WTC11 (cell line): ENCODE results near the gene BRCA1. TPM values are rescaled to one million over a fixed set of nuclear protein-coding genes. Genes with fewer than 3 reads are reported as not detected.
A peak's percentile ranks its signal among the peaks of the same experiment; 100 is the strongest.

Source experiments
- ATAC-seq: fragments of 200-7000 bp; cut with Tn5 transposase; 2 replicates; pipeline ENCODE4 v1.10.0; 2021; ENCODE audit warnings: mild to moderate bottlenecking, moderate library complexity
- CTCF ChIA-PET: fragments of 300-600 bp; sonication (Branson Sonifier 250); formaldehyde crosslinking; loops from one replicate; lab custom pipeline; 2021; ENCODE audit warnings: antibody characterized with exemption; lab: Charles Lee
- POLR2A ChIA-PET: fragments of 350-600 bp; sonication (Branson Sonifier 250); formaldehyde crosslinking; loops from one replicate; lab custom pipeline; 2021; ENCODE audit warnings: antibody characterized with exemption; lab: Charles Lee
- DNase-seq: peaks from one replicate; pipeline ENCODE4 v3.0.0; 2021; ENCODE audit warnings: low spot score
- H3K27ac Mint-ChIP-seq: 2 replicates; pipeline ENCODE4 v1.8.0; 2021; ENCODE audit warnings: mixed read lengths
- H3K27me3 Mint-ChIP-seq: 2 replicates; pipeline ENCODE4 v1.8.0; 2021; ENCODE audit warnings: low read depth, mild to moderate bottlenecking, moderate library complexity, mixed read lengths
- H3K36me3 Mint-ChIP-seq: 2 replicates; pipeline ENCODE4 v1.8.0; 2021; ENCODE audit warnings: mixed read lengths
- H3K4me1 Mint-ChIP-seq: 2 replicates; pipeline ENCODE4 v1.8.0; 2022; ENCODE audit warnings: mixed read lengths
- H3K4me3 Mint-ChIP-seq: 2 replicates; pipeline ENCODE4 v1.8.0; 2021; ENCODE audit warnings: mild to moderate bottlenecking, moderate library complexity, mixed read lengths
- H3K9me3 Mint-ChIP-seq: 2 replicates; pipeline ENCODE4 v1.8.0; 2021; ENCODE audit warnings: mixed read lengths
- ATF3 ChIP-seq: sonication (generic); formaldehyde crosslinking; conservative IDR thresholded peaks from 2 replicates; pipeline ENCODE4 v1.8.1; 2022; ENCODE audit warnings: mild to moderate bottlenecking, missing genetic modification reagents
- CBFB ChIP-seq: sonication (generic); formaldehyde crosslinking; IDR thresholded peaks from 2 replicates; pipeline ENCODE4 v1.8.1; 2022; ENCODE audit warnings: mild to moderate bottlenecking, low read depth, missing genetic modification reagents
- ESRRA ChIP-seq: sonication (generic); formaldehyde crosslinking; IDR thresholded peaks from 2 replicates; pipeline ENCODE4 v1.8.1; 2022; ENCODE audit warnings: mild to moderate bottlenecking, missing genetic modification reagents, borderline replicate concordance
- IRF1 ChIP-seq: sonication (generic); formaldehyde crosslinking; IDR thresholded peaks from 2 replicates; pipeline ENCODE4 v1.8.0; 2023; ENCODE audit warnings: missing genetic modification reagents
- MYBL2 ChIP-seq: sonication (generic); formaldehyde crosslinking; IDR thresholded peaks from 2 replicates; pipeline ENCODE4 v1.8.1; 2023; ENCODE audit warnings: mild to moderate bottlenecking, moderate library complexity, missing genetic modification reagents
- NR1H2 ChIP-seq: sonication (generic); formaldehyde crosslinking; IDR thresholded peaks from 2 replicates; pipeline ENCODE4 v1.9.0; 2021; ENCODE audit warnings: mild to moderate bottlenecking, moderate library complexity, missing genetic modification reagents
- SP1 ChIP-seq: sonication (generic); formaldehyde crosslinking; conservative IDR thresholded peaks from 2 replicates; pipeline ENCODE4 v1.8.1; 2022; ENCODE audit warnings: missing genetic modification reagents
- ZNF281 ChIP-seq: sonication (generic); formaldehyde crosslinking; IDR thresholded peaks from 2 replicates; pipeline ENCODE4 v1.8.0; 2023; ENCODE audit warnings: mild to moderate bottlenecking, missing genetic modification reagents
- ZNF532 ChIP-seq: fragments of 250-450 bp; sonication (Bioruptor Pico); IDR thresholded peaks from 2 replicates; pipeline ENCODE4 v1.9.0; 2021; ENCODE audit warnings: mild to moderate bottlenecking, borderline replicate concordance
- total RNA-seq: library from RNA; stranded (reverse); gene quantifications from 3 replicates; pipeline ENCODE4 v1.2.3, GENCODE V29; 2021

Gene BRCA1
- total RNA-seq, 1 experiment from 2014 or later: 37.8 TPM

GRCh38 chr17:43126911-43127290 lies 1.7 kb upstream of the BRCA1 start:
- POLR2A ChIA-PET: interaction anchor here (0.5 to 1.0 kb wide), 2 partner anchors 9 to 72 kb away, joined by 3 read pairs; no protein-coding TSS in a partner anchor

More at GRCh38 chr17:43126911-43127290, 1.7 kb upstream of the BRCA1 start:
- CTCF ChIA-PET: interaction anchor here (0.9 kb wide), 1 partner anchor 87 kb away, joined by 3 read pairs; no protein-coding TSS in a partner anchor
- Mint-ChIP-seq H3K27ac (no peak overlapping the region), H3K27me3 (no peaks in the 10 kb centered on the region), H3K36me3 (peaks cover 31% of the 10 kb centered on the region), H3K4me1 (peaks cover 9% of the 10 kb centered on the region), H3K9me3 (peaks cover 9% of the 10 kb centered on the region), H3K4me3 (peak overlapping the region; percentile 53; the same call in 1 of the 2 replicates)
- no peak for ATAC-seq
- TF ChIP-seq ATF3: no peak
- TF ChIP-seq NR1H2: no peak
- no peak for TF ChIP-seq MYBL2 (CRISPR knock-in tag)
- TF ChIP-seq ESRRA (CRISPR knock-in tag): no peak
- TF ChIP-seq IRF1 (CRISPR knock-in tag): no peak
- no peak for TF ChIP-seq SP1 (CRISPR knock-in tag)
- no peak for TF ChIP-seq CBFB (CRISPR knock-in tag)
- no peak for TF ChIP-seq ZNF532 (CRISPR knock-in tag)
- no peak for TF ChIP-seq ZNF281
- DNase-seq: no peak
